PC-9 (cell line): ENCODE results near the gene DPP10.

Experiments used
- CTCF ChIP-seq: fragments of 200-600 bp; sonication (generic); conservative IDR thresholded peaks from 2 replicates; pipeline ENCODE4 v1.6.1; 2017; ENCODE audit warnings: mixed run types, antibody characterized with exemption, mild to moderate bottlenecking, moderate library complexity
- EZH2 ChIP-seq: fragments of 200-600 bp; sonication (generic); IDR thresholded peaks from 2 replicates; pipeline ENCODE4 v1.8.0; 2017; ENCODE audit warnings: antibody characterized with exemption, low read depth

- no peak for TF ChIP-seq CTCF
- no peak for TF ChIP-seq EZH2
Observed at GRCh38 chr2:115115135-115115534, 672.7 kb downstream of the DPP10 start.
